ENCODE data around the gene COLQ.

The COLQ gene

DNA sequence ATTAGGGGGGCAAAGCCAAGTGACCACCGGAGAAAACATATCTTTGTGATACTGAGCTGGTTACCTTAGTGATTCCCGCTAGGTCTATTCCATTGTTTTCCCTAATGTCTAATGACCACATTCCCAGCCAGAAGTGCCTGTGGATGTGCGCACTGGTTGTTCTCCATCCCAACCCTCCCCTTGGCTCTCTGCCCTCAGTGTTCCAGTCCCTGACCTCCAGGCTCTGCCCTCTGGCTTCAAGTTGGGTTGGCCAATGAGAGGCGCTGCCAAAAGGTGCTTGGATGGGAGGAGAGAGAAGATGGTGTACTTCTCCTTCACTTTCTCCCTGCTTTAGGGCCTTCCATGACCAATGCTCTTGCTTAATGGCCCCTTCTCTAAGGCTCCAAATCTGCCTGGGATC, 2.4 kb downstream of the COLQ start:
- DNase-seq: no peak

DNA sequence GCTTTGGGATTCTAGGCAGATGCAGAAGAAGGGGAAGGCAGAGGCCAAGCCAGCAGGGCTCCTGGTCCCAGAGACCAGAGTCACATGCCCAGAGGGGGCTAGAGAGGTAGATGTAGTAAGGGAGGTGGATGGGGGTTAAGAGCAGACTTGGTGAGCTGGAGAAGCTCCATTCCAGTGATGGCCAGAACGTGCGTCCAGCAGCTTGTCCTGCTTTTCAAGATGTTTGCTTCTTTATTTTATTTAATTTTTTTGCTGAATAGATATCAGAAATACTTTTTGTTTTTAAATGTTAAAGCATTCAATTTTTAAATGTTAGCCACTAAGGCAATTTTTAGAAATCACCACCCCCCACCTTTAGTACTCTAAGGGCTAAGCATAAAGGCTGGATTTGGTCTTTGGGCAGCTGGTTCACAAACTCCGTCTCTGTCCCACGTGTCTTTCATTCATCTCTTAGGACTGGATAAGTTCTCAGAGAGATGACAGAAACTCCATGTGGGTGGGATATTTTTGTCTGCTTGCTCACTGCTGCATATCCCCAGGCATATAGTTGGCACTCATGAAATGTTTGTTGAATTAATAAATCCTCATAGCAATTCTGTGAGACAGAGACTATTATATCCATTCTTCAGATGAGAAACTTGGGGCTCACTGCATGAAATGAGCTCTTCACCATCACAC, 6.7 kb downstream of the COLQ start:
- DNase-seq: no peak

DNA sequence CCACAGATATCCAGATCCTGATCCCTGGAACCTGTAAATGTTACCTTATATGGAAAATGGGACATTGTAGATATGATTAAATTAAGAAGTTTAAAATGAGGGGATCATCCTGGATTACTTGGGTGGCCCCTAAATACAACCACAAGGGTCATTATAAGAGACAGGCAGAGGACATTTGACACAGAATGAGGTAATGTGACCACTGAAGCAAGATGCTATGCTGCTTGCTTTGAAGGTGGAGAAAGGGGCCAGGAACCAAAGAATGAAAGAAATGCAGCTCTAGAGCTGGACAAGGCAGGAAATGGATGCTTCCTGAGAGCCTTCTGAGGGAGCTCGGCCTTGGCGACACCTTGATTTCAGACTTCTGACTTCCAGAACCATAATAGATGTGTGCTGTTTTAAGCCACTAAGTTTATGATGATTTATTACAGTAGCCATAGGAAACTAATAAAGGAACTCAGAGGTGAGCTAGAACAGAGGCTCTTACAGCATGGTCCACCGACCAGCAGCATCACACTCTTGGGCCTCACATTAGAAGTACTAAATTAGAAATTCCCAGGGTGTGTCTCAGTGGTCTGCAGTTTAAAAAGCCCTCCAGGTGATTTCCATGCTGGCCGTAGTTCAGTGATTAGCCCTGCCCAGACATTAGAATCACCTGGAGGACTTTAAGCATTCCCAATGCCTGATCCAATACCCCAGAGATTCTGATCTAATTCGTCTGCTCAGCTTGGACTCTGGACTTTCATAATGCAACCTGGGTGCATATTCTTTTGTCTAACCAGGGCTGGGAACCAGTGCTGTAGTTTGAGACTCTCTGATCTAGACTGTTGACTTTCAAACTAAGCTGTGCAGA, 7.5 kb downstream of the COLQ start:
- no peak for DNase-seq

DNA sequence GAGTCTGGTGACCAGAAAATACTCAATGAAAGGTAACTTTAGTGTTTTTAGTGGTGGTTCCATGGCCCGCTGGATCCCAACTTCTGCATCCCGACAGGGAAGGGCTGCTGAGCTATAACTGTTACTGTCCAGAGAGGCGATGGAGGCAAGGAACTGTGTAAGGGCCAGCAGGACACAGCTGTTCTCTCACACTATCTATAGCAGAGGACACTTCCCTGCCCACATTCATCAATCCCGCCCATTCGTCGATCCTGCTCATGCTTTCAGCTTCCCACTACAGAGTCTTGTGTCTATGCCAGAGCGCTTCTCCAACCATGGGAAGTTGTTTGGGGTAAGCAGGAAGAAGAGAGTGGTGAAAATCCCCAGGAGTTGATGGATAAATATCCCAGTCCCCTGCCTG, 8.4 kb downstream of the COLQ start:
- no peak for DNase-seq

DNA sequence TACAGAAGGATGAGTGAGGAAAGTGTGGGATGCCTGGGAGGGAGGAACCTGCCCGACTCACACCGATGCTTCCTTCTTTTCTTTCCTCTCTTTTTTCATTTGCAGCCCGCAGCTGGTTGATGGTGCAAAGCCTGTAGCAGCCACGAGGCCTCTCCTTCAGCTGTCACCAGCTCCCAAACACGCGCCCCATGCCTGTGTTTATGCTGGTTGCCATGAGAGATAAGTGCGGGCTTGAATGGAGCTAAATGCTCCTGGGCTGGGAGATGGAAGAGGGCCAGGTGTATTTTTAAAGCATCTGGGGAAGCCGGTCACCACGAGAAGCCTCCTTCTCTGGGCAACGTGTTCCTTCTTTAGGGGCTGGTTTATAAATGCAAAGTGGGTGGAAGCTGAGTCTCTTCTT, 9.3 kb downstream of the COLQ start:
- peak; percentile 36 for DNase-seq

DNA sequence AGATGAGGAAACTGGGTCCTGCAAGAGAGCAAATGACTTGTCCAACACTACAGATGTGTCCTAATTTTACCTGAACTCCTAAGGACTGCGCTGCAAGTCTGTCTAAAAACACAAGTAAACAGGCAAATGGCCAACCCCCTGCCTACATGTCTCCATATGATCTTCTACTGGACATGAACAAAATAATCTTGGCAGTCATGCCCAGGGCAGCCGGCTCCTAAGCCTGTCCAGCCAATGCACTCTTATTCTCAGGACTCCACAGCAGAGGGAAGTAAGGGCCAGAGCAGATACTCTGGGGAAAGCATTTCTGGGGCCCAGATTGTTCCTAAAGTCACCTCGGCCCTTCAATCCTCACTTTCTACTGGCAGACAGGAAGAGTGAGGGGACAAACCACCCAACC, 10.3 kb downstream of the COLQ start:
- DNase-seq: no peak

DNA sequence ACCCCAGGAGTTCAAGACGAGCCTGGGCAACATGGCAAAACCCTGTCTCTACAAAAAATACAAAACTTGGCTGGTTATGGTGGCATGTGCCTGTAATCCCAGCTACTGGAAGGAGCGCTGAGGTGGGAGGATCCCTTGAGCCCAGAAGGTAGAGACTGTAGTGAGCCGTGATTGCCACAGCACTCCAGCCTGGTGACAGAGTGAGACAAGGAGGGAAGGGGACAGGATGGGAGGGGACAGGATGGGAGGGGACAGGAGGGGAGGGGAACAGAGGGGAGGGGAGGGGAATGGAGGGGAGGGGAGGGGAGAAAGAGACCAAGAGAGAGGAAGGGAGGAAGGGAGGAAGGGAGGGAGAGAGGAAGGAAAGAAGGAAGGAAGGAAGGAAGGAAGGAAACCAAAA, 11.0 kb downstream of the COLQ start:
- DNase-seq: no peak

DNA sequence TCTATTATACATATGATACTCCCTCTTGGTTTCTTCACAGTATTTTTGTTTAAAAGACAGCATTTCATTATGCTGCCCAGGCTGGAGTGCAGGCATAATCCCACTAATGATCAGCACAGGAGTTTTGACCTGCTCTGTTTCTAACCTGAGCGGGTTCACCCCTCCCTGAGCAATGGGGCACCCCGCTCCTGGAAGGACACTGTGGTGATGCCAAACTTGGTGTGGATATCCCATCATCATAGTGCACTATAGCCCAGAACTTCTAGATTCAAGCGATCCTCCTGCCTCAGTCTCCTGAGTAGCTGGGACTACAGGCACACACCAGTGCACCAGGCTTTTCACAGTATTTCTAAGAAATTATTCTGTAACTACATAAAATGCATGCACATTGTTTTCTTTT, 14.9 kb downstream of the COLQ start:
- no peak for DNase-seq

DNA sequence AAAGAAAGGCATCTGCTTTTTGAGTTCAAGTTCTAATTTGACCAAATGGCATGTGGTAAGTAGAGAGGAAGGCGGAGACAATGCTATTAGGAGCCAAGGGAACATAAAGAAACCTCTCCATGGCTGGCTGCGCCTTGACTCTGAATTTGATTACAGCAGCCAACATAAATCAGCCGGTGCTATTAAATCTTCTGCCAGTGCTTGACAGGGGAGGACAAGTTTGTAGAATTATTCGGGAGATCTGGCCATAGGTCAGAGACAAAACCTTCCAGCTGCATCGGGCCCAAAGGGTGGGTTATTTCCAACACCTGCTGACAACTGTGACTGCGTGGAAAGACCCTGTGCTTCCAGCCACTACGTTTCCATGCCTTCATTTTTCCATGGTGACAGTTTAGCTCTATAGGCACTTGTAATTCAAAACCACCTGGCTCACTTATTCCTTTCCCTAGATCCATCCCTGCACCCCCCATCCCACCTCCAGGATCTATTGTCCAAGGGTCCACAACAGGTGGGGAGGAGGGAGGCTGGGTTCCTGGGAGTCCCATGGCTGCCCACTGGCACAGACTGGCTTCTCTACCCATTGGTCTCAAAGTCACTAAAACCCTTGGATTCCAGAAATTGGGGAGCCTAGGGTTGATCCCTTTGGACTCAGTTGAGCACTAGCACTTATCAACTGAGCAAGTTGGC, 15.9 kb downstream of the COLQ start:
- DNase-seq: no peak

DNA sequence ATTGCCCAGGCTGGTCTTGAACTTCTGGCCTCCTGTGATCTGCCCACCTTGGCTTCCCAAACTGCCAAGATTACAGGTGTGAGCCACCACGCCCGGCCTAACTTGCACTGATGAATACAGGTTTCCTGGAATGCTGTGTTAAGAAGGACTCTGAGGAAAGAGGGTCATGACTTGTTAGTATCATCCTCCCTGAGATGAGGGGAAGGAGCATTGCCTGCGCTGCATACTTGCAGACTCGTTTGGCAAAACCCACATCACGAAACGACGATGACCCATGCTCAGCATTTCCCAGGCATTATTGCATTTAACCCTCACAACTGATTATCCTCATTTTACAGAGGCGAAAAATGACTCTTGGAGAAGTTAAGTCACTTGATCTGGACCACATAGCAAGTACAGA, 18.9 kb downstream of the COLQ start:
- DNase-seq: no peak

DNA sequence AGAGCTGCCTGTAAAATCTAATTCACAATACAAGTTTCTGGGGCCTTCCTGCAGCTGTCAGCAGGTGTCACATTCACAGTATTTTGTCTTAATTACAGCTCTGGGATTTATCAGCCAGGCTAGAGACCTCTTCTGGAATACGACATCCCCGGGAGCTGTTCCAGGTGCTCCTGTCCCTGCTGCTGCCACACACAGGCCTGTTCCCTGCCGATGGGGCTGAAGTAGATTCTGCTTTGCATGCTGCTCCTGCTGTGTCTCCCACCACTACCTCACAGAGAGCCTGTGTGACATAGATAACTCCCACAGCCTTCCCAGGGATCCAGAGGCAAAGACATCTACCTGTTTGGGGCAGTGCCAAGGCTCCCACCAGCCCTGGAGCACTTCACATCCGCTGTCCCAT, 20.4 kb downstream of the COLQ start:
- no peak for DNase-seq

DNA sequence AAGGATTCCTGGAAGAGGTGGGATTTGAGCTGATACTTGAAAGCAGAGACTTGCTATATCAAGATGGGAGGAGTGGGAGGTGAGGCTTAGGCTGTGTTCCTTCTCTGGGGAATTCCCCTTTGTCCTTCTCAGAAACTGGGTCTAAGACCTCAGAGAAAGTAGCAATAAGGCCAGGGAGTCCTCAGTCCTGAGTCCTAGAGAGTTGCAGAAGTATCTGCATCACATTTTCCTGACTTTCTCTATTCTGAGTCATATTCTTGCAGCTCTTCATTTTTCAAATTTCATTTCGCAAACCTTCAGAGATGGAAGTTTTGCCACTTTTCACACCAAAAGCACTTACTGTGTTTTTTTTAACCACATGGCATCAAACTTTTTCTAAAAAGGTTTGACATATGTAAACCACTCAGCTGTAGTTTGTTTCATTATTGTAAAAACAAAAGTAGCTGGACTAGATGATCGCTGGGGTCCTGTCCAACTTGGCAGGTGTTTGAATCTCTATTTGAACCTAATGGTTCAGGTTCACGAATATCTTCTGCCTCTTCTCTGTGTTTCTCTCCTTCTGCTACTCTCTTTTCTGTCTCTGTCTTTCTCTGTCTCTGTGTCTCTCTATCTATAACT, 21.3 kb downstream of the COLQ start:
- DNase-seq: no peak

DNA sequence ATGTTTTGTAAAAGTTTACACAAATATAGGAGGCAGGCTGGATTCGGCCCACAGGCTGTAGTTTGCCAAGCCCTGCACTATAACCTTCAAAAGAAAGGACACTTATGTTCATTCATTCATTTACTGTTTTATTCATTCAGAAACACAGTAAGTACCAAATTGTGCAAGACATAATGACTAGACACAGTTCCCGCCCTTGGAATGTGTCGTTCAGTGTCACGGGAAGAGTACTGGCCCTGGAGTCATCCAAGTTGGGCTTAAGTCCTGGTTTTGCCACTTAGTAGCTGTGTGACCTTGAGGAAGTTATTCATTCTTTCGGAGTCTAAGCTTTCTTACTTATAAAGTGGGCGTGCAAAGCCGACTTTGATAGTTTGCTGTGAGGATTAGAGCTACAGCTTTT, 22.0 kb downstream of the COLQ start:
- no peak for DNase-seq

DNA sequence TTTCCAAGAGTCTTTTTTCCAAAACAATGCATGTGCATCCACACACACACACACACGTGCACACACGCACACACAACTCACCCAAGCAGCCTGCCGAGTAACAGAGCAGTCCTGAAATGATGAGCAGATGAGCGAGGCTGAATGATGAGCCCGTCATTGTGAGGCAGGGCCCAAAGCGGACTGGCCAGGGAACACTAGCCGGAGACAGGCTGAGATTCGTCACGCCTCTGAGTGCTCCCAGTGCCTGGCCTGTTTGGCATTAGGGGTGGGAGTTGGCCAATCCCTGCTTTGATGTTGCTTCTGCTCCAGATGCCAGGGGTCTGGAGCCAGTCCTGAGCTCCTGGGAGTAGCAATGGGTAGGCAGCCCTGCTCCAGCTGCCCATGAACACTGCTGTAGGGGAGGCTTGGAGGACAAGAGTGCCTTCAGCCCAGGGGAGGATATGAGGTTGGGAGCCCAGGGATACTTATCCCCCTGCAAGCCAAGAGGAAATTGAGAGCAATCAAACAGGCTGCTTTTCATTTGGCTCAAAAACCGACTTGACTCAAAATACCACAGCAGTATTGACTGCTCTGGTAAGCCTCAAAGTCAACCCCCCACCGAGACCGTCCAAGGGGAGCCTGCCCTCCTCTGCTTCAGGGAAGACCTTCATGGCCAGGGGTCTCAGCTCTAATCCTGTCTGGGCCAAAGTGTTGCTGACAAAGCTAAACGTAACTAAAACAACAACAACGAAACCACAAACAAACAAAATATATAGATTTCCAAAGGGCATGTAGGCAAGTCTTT, 22.9 kb downstream of the COLQ start:
- no peak for DNase-seq

DNA sequence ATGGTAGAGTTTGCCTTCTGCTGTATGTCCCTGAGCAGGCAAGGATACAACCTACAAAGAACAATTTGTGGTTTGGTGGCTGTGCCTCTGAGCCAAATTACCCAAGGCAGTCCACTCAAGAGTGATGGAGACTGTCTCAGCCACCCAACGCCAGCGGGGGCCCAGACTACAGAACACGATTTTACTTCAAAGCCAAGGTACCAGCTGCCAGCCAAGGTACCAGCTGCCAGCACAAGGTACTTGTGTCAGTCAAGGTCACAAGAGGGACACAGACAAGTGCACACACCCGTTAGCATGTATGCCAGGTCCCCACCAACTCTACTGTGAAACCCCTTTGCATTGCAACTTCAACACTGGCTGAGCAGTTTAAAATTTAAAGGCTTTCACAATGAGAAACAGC, 23.5 kb downstream of the COLQ start:
- no peak for DNase-seq

DNA sequence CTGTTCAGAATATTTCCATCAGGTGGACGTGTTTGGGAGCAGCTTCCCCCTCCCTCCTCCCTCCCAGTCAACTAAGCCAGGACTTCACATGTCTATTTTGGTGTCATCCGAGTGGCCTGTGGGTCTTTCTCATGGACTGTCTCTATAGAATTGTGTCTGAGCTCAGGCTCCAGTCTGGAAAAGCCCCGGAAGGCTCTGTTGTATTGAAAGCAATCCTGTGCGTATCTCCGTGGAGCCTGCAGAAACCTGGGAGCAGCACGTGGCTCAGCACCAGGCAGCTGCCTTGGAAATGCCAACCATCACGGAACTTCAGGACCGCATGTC, 25.2 kb downstream of the COLQ start:
- no peak for DNase-seq

DNA sequence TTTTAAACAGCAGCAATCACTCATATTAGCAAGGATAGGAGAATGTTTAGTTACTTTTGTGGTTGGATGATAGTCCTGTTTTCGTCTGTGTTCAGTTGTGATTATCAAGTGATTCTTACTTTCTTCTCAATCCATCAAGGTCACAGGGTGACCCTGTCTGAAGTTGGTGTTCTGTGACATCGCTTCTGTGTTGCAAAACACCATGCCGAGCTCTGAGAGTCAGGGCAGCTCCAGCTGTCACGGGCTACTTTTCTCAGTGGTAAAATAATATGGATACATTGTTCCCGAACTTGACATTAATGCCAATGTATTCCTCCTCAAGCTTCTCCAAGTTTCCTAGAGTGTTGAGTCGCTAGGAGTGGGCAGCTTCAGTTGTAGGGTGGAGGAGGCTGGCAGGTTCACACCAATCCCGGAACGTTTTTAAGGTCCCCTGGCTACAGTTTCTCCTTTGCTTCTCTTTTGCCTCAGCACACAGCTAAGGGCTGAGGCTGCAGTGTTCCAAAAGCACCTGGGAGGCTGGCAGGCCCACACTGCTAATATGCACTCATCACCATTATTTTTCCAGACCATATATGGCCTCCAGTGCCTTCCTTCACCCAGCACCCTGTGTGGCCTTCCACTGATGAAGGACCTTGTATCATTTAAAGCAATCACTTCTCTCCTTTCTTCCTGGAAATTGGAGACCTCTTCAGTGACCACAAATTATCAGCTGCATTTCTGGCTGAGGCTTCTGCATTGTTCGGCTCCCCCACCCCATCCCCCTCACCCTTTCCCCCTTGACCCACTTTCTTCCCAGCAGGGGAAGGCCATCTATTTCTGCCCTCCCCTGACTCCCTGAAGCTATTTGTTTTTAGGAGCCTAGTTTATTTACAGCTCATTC, 25.8 kb downstream of the COLQ start:
- DNase-seq: no peak

DNA sequence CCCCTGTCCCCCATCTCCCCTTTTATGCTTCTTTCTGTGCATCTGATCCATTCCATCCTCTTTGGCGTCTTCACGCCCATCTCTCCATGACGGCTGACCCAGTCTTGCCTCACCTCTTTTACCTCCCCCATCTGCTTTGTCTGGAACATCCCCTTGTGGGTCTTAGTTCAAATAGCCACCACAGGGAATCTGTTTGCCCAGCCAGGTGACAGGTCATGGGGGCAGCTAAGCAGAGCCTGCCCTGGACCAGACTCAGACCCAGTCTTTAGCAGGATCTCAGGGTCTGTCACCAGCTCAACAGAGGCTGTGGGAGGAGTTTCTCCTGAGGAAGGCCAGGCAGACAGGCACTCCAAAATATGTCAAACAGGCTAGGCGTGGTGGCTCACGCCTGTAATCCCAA, 28.1 kb downstream of the COLQ start:
- DNase-seq: no peak

DNA sequence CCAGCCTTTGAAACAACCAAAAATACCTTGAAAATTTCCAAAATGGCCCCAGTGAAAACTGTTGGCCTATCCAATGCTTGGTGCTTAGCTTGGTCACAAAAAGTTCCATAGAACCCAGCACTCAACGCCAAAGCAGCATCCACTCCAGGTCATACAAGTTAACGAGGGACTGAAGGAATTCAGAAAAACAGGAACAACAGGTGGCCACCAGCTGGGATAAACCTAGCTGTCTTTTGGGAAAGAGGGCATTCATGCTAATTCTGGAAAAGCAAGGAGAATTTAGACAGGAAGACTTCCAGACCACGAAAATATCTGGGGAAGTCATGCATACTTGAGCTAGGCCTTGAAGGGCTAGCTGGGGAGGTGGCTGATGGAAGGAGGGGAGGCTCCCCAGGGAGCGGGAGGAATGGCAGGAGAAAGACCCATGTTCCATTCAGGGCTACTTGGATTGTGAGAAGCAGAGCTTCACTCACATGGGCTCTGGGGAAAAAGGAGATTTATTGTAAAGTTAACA, 28.6 kb downstream of the COLQ start:
- no peak for DNase-seq

DNA sequence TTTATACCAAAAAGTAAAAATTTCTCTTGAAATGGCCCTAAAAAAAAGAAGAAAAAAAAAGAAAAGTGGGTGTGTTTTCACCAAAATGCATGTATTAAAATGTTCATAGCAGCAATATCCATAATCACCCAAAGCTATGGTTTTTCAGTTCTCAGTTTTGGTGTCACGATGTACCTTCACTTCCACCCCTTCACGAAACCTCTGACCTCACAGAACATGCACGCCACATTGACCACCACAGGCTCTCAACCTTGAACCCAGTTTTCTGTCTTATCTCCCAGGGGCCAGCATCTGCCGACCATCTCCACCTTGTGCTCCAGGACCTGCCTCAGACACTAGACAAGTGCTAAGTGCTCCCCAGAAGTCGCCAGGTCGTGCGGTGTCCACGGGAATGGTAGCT, 30.4 kb downstream of the COLQ start:
- no peak for DNase-seq

DNA sequence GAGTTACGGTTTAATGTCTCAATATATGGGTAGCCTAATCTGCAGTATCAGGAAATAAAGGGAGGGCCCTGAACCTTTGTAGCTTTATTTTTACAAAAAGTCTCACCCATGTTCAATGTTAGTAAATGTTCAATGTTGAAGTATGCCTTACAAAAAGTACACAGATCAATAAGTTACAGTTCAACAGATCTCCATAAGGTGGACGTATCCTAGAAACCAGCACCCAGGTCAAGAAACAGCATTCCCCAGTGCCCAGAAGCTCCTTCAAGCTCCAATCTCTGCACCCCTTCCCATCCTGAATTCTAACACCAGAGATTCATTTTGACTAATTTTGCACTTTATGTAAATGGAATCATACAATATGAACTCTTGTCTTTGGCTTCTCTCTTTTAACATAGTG, 31.3 kb downstream of the COLQ start:
- no peak for DNase-seq

DNA sequence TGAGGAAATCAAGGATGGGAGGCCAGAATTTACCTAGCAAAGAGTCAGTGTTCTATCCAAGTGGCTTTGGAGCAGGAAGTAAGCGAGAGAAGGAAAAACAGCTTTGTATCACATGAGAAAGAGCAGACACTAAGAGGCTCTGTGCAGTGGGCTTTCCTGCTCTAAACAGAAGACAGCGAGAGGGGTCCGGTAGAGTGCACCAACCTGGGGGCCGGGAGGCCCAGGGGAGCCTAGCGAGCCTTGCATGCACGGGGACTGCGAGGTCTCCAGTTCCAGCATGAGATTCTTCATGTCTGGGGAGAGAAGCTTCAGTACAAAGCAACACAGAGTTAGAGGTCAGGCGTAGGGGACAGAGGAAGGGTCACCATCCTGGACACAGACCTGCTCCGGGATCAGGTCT, 33.5 kb downstream of the COLQ start:
- no peak for DNase-seq
